ENCODE results near the gene SLC24A3.

Gene SLC24A3

DNA sequence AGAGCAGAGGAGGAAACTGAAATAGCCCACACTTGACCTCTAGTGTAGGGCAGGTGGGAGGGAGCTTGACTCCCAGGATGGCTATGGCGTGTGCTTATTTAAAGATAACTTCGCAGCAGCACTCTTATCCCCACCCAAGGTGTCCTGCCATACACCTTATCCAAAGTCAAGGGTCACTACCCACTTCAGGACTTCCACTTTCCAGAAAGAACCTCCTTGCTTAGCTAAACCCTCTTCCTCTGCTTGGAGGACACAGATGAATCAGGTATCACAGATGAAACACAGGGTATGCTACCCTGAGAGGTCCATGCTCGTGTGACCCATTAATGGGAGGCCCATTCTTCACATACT is 547.9 kb downstream of the SLC24A3 start:
- Histone ChIP-seq H2AFZ (ENCODE audit: low read length) (no peak overlapping the region), H3K4me1 (ENCODE audit: insufficient read depth, low read length, poor library complexity, severe bottlenecking) (no peaks in the 10 kb centered on the region), H3K9ac (ENCODE audit: low read depth, low read length, poor library complexity, severe bottlenecking) (no peak overlapping the region), H3F3A (ENCODE audit: low read depth) (no peaks in the 10 kb centered on the region), H4K20me1 (ENCODE audit: insufficient read depth, low read length, poor library complexity, severe bottlenecking) (no peaks in the 10 kb centered on the region), H3K4me2 (ENCODE audit: low read depth, low read length, poor library complexity, severe bottlenecking) (no peak overlapping the region), H3K9me2 (replicated peaks; ENCODE audit: low read depth, low read length) (no peaks in the 10 kb centered on the region), H3K27me3 (ENCODE audit: insufficient read depth, low read length, poor library complexity, severe bottlenecking) (peaks cover 4% of the 10 kb centered on the region), H3K4me3 (ENCODE audit: low read length, poor library complexity, severe bottlenecking) (no peak overlapping the region), H3K36me3 (ENCODE audit: insufficient read depth, low read length) (no peaks in the 10 kb centered on the region), H3K79me2 (ENCODE audit: insufficient read depth, low read length) (no peaks in the 10 kb centered on the region), H3K9me3 (ENCODE audit: insufficient read depth, low read depth, low read length) (no peaks in the 10 kb centered on the region)
- TF ChIP-seq EZH2phosphoT487 (IDR thresholded peaks at IDR 0.05; ENCODE audit: borderline replicate concordance), result no peak
- no peak for TF ChIP-seq CTCF (conservative IDR thresholded peaks at IDR 0.05; ENCODE audit: low read length)

DNA sequence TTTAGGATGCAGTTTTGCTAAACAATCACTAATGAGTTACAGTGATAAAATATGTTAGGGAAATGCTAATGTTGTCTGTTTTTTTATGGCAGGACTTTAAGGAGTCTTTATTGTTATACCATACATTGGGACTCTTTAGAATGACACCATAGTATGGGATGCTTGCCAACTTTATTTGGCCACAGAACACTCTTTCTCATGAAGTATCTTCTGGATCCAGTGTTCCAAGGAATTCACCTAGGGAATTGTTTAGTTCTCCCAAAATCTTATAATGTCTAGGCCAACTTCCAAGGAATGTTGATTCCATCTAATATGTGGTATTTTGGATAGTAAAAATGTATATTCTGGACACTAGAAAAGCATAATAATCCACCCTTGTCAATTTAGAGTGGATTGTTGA is 548.9 kb downstream of the SLC24A3 start:
- H3F3A ChIP-seq (ENCODE audit: low read depth), result no peaks in the 10 kb centered on the region
- H3K9ac ChIP-seq (ENCODE audit: low read depth, low read length, poor library complexity, severe bottlenecking), result no peak overlapping the region
- H3K4me1 ChIP-seq (ENCODE audit: insufficient read depth, low read length, poor library complexity, severe bottlenecking), result no peaks in the 10 kb centered on the region
- no peak overlapping the region for H3K4me2 ChIP-seq (ENCODE audit: low read depth, low read length, poor library complexity, severe bottlenecking)
- TF ChIP-seq EZH2phosphoT487 (IDR thresholded peaks at IDR 0.05; ENCODE audit: borderline replicate concordance) (no peak), CTCF (conservative IDR thresholded peaks at IDR 0.05; ENCODE audit: low read length) (no peak)
- no peaks in the 10 kb centered on the region for H4K20me1 ChIP-seq (ENCODE audit: insufficient read depth, low read length, poor library complexity, severe bottlenecking)
- H3K9me2 ChIP-seq (replicated peaks; ENCODE audit: low read depth, low read length), result no peaks in the 10 kb centered on the region
- H3K9me3 ChIP-seq (ENCODE audit: insufficient read depth, low read depth, low read length), result no peaks in the 10 kb centered on the region
- H2AFZ ChIP-seq (ENCODE audit: low read length), result no peak overlapping the region
- peaks cover 4% of the 10 kb centered on the region for H3K27me3 ChIP-seq (ENCODE audit: insufficient read depth, low read length, poor library complexity, severe bottlenecking)
- no peaks in the 10 kb centered on the region for H3K36me3 ChIP-seq (ENCODE audit: insufficient read depth, low read length)
- no peak overlapping the region for H3K4me3 ChIP-seq (ENCODE audit: low read length, poor library complexity, severe bottlenecking)
- no peaks in the 10 kb centered on the region for H3K79me2 ChIP-seq (ENCODE audit: insufficient read depth, low read length)

DNA sequence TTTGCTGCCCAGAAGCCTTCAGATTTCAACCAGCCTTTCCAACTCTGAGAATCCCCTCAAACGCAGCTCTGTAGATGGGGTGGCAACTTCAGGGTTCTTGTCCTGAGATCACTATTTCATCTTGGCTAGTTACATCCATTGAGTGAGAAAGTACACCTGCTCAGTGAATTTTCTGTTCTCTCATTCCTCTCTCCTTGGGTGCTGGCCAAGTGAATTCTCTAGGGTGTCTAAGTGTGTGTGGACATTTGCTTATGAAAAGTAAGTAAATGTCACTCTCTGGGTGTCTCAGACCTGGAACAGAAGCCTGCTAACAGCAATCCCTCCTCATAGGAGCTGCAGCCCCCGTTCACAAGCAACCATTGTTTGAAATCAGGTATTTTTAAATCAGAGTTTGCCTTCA is 549.4 kb downstream of the SLC24A3 start:
- Histone ChIP-seq H3K27me3 (ENCODE audit: insufficient read depth, low read length, poor library complexity, severe bottlenecking) (peaks cover 4% of the 10 kb centered on the region), H4K20me1 (ENCODE audit: insufficient read depth, low read length, poor library complexity, severe bottlenecking) (no peaks in the 10 kb centered on the region), H3K36me3 (ENCODE audit: insufficient read depth, low read length) (no peaks in the 10 kb centered on the region), H2AFZ (ENCODE audit: low read length) (no peak overlapping the region), H3K4me2 (ENCODE audit: low read depth, low read length, poor library complexity, severe bottlenecking) (no peak overlapping the region), H3F3A (ENCODE audit: low read depth) (no peaks in the 10 kb centered on the region), H3K9me2 (replicated peaks; ENCODE audit: low read depth, low read length) (no peaks in the 10 kb centered on the region), H3K79me2 (ENCODE audit: insufficient read depth, low read length) (no peaks in the 10 kb centered on the region), H3K4me3 (ENCODE audit: low read length, poor library complexity, severe bottlenecking) (no peak overlapping the region), H3K9me3 (ENCODE audit: insufficient read depth, low read depth, low read length) (no peaks in the 10 kb centered on the region), H3K4me1 (ENCODE audit: insufficient read depth, low read length, poor library complexity, severe bottlenecking) (no peaks in the 10 kb centered on the region), H3K9ac (ENCODE audit: low read depth, low read length, poor library complexity, severe bottlenecking) (no peak overlapping the region)
- TF ChIP-seq CTCF (conservative IDR thresholded peaks at IDR 0.05; ENCODE audit: low read length), result no peak
- TF ChIP-seq EZH2phosphoT487 (IDR thresholded peaks at IDR 0.05; ENCODE audit: borderline replicate concordance), result no peak
